Calu3 (cell line): ENCODE results near the gene ADGRD1. TPM values are rescaled to one million over a fixed set of nuclear protein-coding genes. Genes with fewer than 3 reads are reported as not detected.

Source experiments
- BruUV-seq: library from RNA; stranded (reverse); fragments of 400-500 nt; replicated peaks from 2 replicates; lab custom pipeline; 2021; lab: Mats Ljungman, UMichigan
- CTCF ChIA-PET: fragments of 300-600 bp; sonication (Branson Sonifier 250); formaldehyde crosslinking; loops from one replicate; lab custom pipeline; 2022; ENCODE audit warnings: antibody characterized with exemption; lab: Charles Lee
- DNase-seq: peaks from one replicate; pipeline ENCODE4 v3.0.0; 2022
- H3K27ac Mint-ChIP-seq: one replicate; pipeline ENCODE4 v1.8.0; 2022; ENCODE audit warnings: mixed read lengths; ENCODE audit not compliant: unreplicated experiment
- H3K27me3 Mint-ChIP-seq: one replicate; pipeline ENCODE4 v1.8.0; 2022; ENCODE audit warnings: mixed read lengths; ENCODE audit not compliant: unreplicated experiment
- H3K36me3 Mint-ChIP-seq: one replicate; pipeline ENCODE4 v1.8.0; 2022; ENCODE audit warnings: mild to moderate bottlenecking, moderate library complexity, mixed read lengths; ENCODE audit not compliant: insufficient read depth, unreplicated experiment
- H3K4me1 Mint-ChIP-seq: one replicate; pipeline ENCODE4 v1.8.0; 2022; ENCODE audit warnings: mild to moderate bottlenecking, low read depth, mixed read lengths; ENCODE audit not compliant: unreplicated experiment
- H3K4me3 Mint-ChIP-seq: one replicate; pipeline ENCODE4 v1.8.0; 2022; ENCODE audit warnings: mild to moderate bottlenecking, low read depth, moderate library complexity, mixed read lengths; ENCODE audit not compliant: unreplicated experiment
- H3K9me3 Mint-ChIP-seq: one replicate; pipeline ENCODE4 v1.8.0; 2022; ENCODE audit warnings: low read depth, mixed read lengths; ENCODE audit not compliant: unreplicated experiment
- intact Hi-C: fragments of 100-400 bp; cut with micrococcal nuclease; formaldehyde crosslinking; loops from one replicate; pipeline ENCODE4 v1.10.0; 2022; ENCODE audit not compliant: unreplicated experiment
- total RNA-seq: library from RNA; stranded (reverse); gene quantifications from 2 replicates; pipeline ENCODE4 v1.2.3, GENCODE V29; 2022
- TF ChIP-seq, protein P1 (sequence below): fragments of 200-600 bp; IDR thresholded peaks from one replicate; pipeline ENCODE4 v1.8.0; 2022; ENCODE audit warnings: antibody characterized with exemption; ENCODE audit not compliant: unreplicated experiment

ADGRD1 gene
- total RNA-seq, 1 experiment from 2014 or later: not detected

DNA sequence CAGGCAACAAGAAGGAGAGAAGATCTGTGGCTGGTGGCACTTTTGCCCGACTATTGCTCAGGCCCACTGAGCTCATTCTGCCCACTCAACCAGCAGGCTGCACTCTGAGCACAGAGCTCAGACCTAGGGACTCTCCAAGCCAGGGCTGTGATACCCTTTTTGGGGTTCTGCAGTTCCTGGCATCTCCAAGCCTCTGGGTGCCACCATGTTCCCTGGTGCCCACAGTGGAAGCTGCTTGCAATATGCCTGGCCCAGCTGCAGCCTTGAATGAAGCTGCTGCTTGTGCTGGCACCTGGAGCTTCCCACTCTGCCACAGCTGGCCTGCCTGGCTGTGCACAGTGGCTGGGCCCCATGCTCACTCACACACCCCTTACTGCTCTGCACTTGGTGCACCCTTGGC is 236.1 kb downstream of the ADGRD1 start:
- CTCF ChIA-PET: no interaction called here
- no peak overlapping the region for H3K4me3 Mint-ChIP-seq
- H3K27ac Mint-ChIP-seq: no peak overlapping the region
- no TSS peak for BruUV-seq
- no peaks in the 10 kb centered on the region for H3K36me3 Mint-ChIP-seq
- no peak for DNase-seq
- intact Hi-C loops: no loop called here
- H3K27me3 Mint-ChIP-seq: peaks cover 34% of the 10 kb centered on the region
- TF ChIP-seq, protein P1, sequence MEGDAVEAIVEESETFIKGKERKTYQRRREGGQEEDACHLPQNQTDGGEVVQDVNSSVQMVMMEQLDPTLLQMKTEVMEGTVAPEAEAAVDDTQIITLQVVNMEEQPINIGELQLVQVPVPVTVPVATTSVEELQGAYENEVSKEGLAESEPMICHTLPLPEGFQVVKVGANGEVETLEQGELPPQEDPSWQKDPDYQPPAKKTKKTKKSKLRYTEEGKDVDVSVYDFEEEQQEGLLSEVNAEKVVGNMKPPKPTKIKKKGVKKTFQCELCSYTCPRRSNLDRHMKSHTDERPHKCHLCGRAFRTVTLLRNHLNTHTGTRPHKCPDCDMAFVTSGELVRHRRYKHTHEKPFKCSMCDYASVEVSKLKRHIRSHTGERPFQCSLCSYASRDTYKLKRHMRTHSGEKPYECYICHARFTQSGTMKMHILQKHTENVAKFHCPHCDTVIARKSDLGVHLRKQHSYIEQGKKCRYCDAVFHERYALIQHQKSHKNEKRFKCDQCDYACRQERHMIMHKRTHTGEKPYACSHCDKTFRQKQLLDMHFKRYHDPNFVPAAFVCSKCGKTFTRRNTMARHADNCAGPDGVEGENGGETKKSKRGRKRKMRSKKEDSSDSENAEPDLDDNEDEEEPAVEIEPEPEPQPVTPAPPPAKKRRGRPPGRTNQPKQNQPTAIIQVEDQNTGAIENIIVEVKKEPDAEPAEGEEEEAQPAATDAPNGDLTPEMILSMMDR: no peak
- peaks cover 11% of the 10 kb centered on the region for H3K9me3 Mint-ChIP-seq
- H3K4me1 Mint-ChIP-seq: no peaks in the 10 kb centered on the region

DNA sequence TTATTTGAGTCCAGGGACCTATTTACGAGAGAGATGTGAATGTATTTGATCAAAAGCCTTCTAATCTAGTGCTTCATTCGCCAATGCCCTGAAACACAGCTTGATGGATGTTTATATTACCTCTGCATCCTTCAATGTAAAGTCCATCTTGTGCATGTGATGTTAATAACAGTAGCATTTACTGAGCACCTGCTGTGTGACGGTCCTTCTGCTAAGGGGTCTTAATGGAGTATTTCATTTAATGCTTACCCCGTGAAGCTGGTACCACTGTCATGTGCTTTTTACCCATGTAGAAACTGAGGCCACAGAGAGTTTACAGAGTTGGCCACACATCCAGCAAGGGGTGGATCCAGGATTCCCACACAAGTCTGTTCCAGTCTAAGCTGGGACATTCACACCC is 237.3 kb downstream of the ADGRD1 start:
- CTCF ChIA-PET: no interaction called here
- BruUV-seq: no TSS peak
- Mint-ChIP-seq H3K36me3 (no peaks in the 10 kb centered on the region), H3K4me1 (no peaks in the 10 kb centered on the region), H3K9me3 (peaks cover 8% of the 10 kb centered on the region), H3K27me3 (peaks cover 36% of the 10 kb centered on the region), H3K27ac (no peak overlapping the region), H3K4me3 (no peak overlapping the region)
- intact Hi-C loops: no loop called here
- TF ChIP-seq, protein P1: no peak
- no peak for DNase-seq

Other genes with a start within 250 kb of the ADGRD1 start
- 6.1 and 6.2 TPM in 2 replicates for gene RIMBP2, start 237.6 kb upstream of the ADGRD1 start, total RNA-seq
- gene STX2, start 114.7 kb upstream of the ADGRD1 start, total RNA-seq: 21.0 and 26.7 TPM in 2 replicates
- gene RAN, start 81.8 kb upstream of the ADGRD1 start, total RNA-seq: 1,463 and 1,538 TPM in 2 replicates